IMR-90 (cell line): Measurements from ENCODE around the gene AAK1. TPM values are rescaled to one million over a fixed set of nuclear protein-coding genes. Genes with fewer than 3 reads are reported as not detected.

Experiments
- ATAC-seq: fragments of 200-7000 bp; cut with Tn5 transposase; 2 replicates; pipeline ENCODE4 v1.9.1; 2020; ENCODE audit warnings: low read depth, mild to moderate bottlenecking, moderate library complexity
- BruUV-seq: library from RNA; stranded (reverse); fragments of 400-500 nt; replicated peaks from 2 replicates; lab custom pipeline; 2021; lab: Mats Ljungman, UMichigan
- CTCF ChIA-PET: fragments of 300-600 bp; formaldehyde crosslinking; extraction: SDS; loops from one replicate; lab custom pipeline; 2021; ENCODE audit warnings: antibody characterized with exemption; lab: Yijun Ruan, JAX
- POLR2A ChIA-PET: fragments of 300-600 bp; sonication (Branson Sonifier 250); formaldehyde crosslinking; loops from one replicate; lab custom pipeline; 2022; ENCODE audit warnings: antibody characterized with exemption; ENCODE audit not compliant: unreplicated experiment; lab: Charles Lee
- DNase-seq: peaks from one replicate; pipeline ENCODE4 v3.0.0; 2013
- H2AFZ ChIP-seq: replicated peaks from 2 replicates; pipeline ENCODE3; 2013; ENCODE audit warnings: low read length, mild to moderate bottlenecking; ENCODE audit not compliant: poor library complexity
- H2AK5ac ChIP-seq: 2 replicates; pipeline ENCODE4 v1.6.1; 2013; ENCODE audit warnings: low read depth, low read length, inconsistent platforms
- H2AK9ac ChIP-seq: replicated peaks from 2 replicates; pipeline ENCODE3; 2013; ENCODE audit warnings: mild to moderate bottlenecking, low read depth, low read length, moderate library complexity; ENCODE audit not compliant: poor library complexity
- H2BK120ac ChIP-seq: 2 replicates; pipeline ENCODE4 v1.6.1; 2013; ENCODE audit warnings: low read depth, low read length, inconsistent platforms
- H2BK15ac ChIP-seq: 3 replicates; pipeline ENCODE4 v1.6.1; 2013; ENCODE audit warnings: low read depth, low read length, inconsistent platforms
- H2BK20ac ChIP-seq: 2 replicates; pipeline ENCODE4 v1.6.1; 2013; ENCODE audit warnings: low read depth, mild to moderate bottlenecking, inconsistent platforms, low read length, moderate library complexity
- H2BK5ac ChIP-seq: 2 replicates; pipeline ENCODE4 v1.6.1; 2013; ENCODE audit warnings: mild to moderate bottlenecking, low read depth, low read length, inconsistent platforms; ENCODE audit not compliant: poor library complexity, severe bottlenecking
- H3K14ac ChIP-seq: replicated peaks from 2 replicates; pipeline ENCODE4 v1.6.1; 2013; ENCODE audit warnings: low read depth, low read length, inconsistent platforms
- H3K18ac ChIP-seq: 2 replicates; pipeline ENCODE4 v1.6.1; 2013; ENCODE audit warnings: low read depth, low read length, control low read depth
- H3K23ac ChIP-seq: 2 replicates; pipeline ENCODE4 v1.6.1; 2013; ENCODE audit warnings: low read depth, low read length, inconsistent platforms
- H3K27ac ChIP-seq: 2 replicates; pipeline ENCODE4 v1.5.1; 2013; ENCODE audit warnings: mild to moderate bottlenecking, control low read depth, low read length; ENCODE audit not compliant: insufficient read depth
- H3K27me3 ChIP-seq: 2 replicates; pipeline ENCODE4 v1.6.1; 2013; ENCODE audit warnings: low read length; ENCODE audit not compliant: control insufficient read depth, insufficient read depth
- H3K36me3 ChIP-seq: 2 replicates; pipeline ENCODE4 v1.6.1; 2013; ENCODE audit warnings: low read length, mixed read lengths; ENCODE audit not compliant: control insufficient read depth, insufficient read depth
- H3K4ac ChIP-seq: 2 replicates; pipeline ENCODE4 v1.6.1; 2013; ENCODE audit warnings: low read depth, low read length, inconsistent platforms
- H3K4me1 ChIP-seq: 2 replicates; pipeline ENCODE4 v1.6.1; 2013; ENCODE audit warnings: low read length, mixed read lengths; ENCODE audit not compliant: control insufficient read depth, insufficient read depth
- H3K4me2 ChIP-seq: 2 replicates; pipeline ENCODE4 v1.6.1; 2013; ENCODE audit warnings: low read depth, mild to moderate bottlenecking, control low read depth, low read length, moderate library complexity
- H3K4me3 ChIP-seq: 2 replicates; pipeline ENCODE4 v1.5.1; 2013; ENCODE audit warnings: low read depth, mild to moderate bottlenecking, control low read depth, low read length, moderate library complexity; ENCODE audit not compliant: insufficient read depth
- H3K56ac ChIP-seq: 2 replicates; pipeline ENCODE4 v1.6.1; 2013; ENCODE audit warnings: low read length, inconsistent platforms; ENCODE audit not compliant: insufficient read depth; ENCODE audit errors: extremely low read depth
- H3K79me1 ChIP-seq, 2 experiments: 2 replicates each; pipeline ENCODE4 v1.6.1; 2013; ENCODE audit warnings: low read length in 2 of 2, inconsistent platforms in 1 of 2, low read depth in 1 of 2
- H3K9ac ChIP-seq: 2 replicates; pipeline ENCODE4 v1.6.1; 2013; ENCODE audit warnings: low read depth, low read length, control low read depth
- H3K9me1 ChIP-seq: 2 replicates; pipeline ENCODE4 v1.6.1; 2013; ENCODE audit warnings: low read length, inconsistent platforms; ENCODE audit not compliant: insufficient read depth
- H3K9me3 ChIP-seq: 2 replicates; pipeline ENCODE4 v1.6.1; 2013; ENCODE audit warnings: low read length; ENCODE audit not compliant: control insufficient read depth, insufficient read depth
- H4K20me1 ChIP-seq: 2 replicates; pipeline ENCODE4 v1.6.1; 2013; ENCODE audit warnings: low read length, inconsistent platforms; ENCODE audit not compliant: insufficient read depth
- H4K5ac ChIP-seq: 2 replicates; pipeline ENCODE4 v1.6.1; 2013; ENCODE audit warnings: mild to moderate bottlenecking, low read depth, low read length, control low read depth
- H4K8ac ChIP-seq, 2 experiments: 2 replicates each; pipeline ENCODE4 v1.6.1; 2013; ENCODE audit warnings: low read depth in 2 of 2, low read length in 2 of 2, control low read depth in 1 of 2, inconsistent platforms in 1 of 2
- H4K91ac ChIP-seq: 2 replicates; pipeline ENCODE4 v1.6.1; 2013; ENCODE audit warnings: low read depth, low read length, inconsistent platforms; ENCODE audit not compliant: insufficient read depth
- BHLHE40 ChIP-seq: fragments of 150-350 bp; IDR thresholded peaks from 2 replicates; pipeline ENCODE4 v1.6.1; 2016; ENCODE audit warnings: mild to moderate bottlenecking, low read depth, low read length
- CEBPB ChIP-seq: IDR thresholded peaks from 2 replicates; pipeline ENCODE4 v1.6.1; 2012; ENCODE audit warnings: low read depth, low read length, improper control_type of control experiment
- CHD1 ChIP-seq: IDR thresholded peaks from 2 replicates; pipeline ENCODE4 v1.6.1; 2012; ENCODE audit warnings: low read depth, low read length, improper control_type of control experiment
- FOS ChIP-seq: fragments of 150-350 bp; IDR thresholded peaks from 2 replicates; pipeline ENCODE4 v1.6.1; 2016; ENCODE audit warnings: low read depth, low read length
- MAFK ChIP-seq: IDR thresholded peaks from 2 replicates; pipeline ENCODE4 v1.6.1; 2012; ENCODE audit warnings: low read depth, low read length, improper control_type of control experiment
- MAZ ChIP-seq: IDR thresholded peaks from 2 replicates; pipeline ENCODE4 v1.6.1; 2012; ENCODE audit warnings: low read depth, mild to moderate bottlenecking, low read length, improper control_type of control experiment, moderate library complexity, borderline replicate concordance
- MXI1 ChIP-seq: IDR thresholded peaks from 2 replicates; pipeline ENCODE4 v1.6.1; 2012; ENCODE audit warnings: low read depth, mild to moderate bottlenecking, low read length, moderate library complexity, borderline replicate concordance
- NFE2L2 ChIP-seq: fragments of 150-350 bp; IDR thresholded peaks from 2 replicates; pipeline ENCODE4 v1.6.1; 2016; ENCODE audit warnings: low read depth, mild to moderate bottlenecking, low read length
- POLR2A ChIP-seq: IDR thresholded peaks from 2 replicates; pipeline ENCODE4 v1.6.1; 2012; ENCODE audit warnings: mild to moderate bottlenecking, low read depth, low read length
- RAD21 ChIP-seq: IDR thresholded peaks from 2 replicates; pipeline ENCODE4 v1.6.1; 2012; ENCODE audit warnings: low read length, improper control_type of control experiment
- RCOR1 ChIP-seq: IDR thresholded peaks from 2 replicates; pipeline ENCODE4 v1.6.1; 2012; ENCODE audit warnings: mild to moderate bottlenecking, low read length, improper control_type of control experiment; ENCODE audit not compliant: insufficient replicate concordance
- RFX5 ChIP-seq: IDR thresholded peaks from 2 replicates; pipeline ENCODE4 v1.8.0; 2012; ENCODE audit warnings: low read depth, mild to moderate bottlenecking, low read length, moderate library complexity
- SMC3 ChIP-seq: fragments of 150-350 bp; IDR thresholded peaks from 2 replicates; pipeline ENCODE4 v1.6.1; 2016; ENCODE audit warnings: low read depth, mild to moderate bottlenecking, antibody characterized with exemption, low read length, moderate library complexity
- USF2 ChIP-seq: fragments of 150-350 bp; IDR thresholded peaks from 2 replicates; pipeline ENCODE4 v1.6.1; 2017; ENCODE audit warnings: mild to moderate bottlenecking, antibody characterized with exemption, low read length, low read depth
- WGBS, 2 experiments: methylation state at CpG; one replicate each; pipeline versions ENCODE4 v1.1.5 to v1.1.7; 2013; ENCODE audit warnings: missing lambda C conversion rate in 2 of 2; ENCODE audit not compliant: insufficient read length in 1 of 2; ENCODE audit errors: extremely low coverage in 2 of 2; 5-methylcytosine and 5-hydroxymethylcytosine counted together
- dilution Hi-C: fragments of 300-500 bp; cut with HindIII; formaldehyde crosslinking; loops from one replicate; pipeline ENCODE4 v1.14.3; 2018; ENCODE audit warnings: low sequenced_read_pairs; ENCODE audit not compliant: unreplicated experiment
- in situ Hi-C: fragments of 300-500 bp; cut with MboI; formaldehyde crosslinking; loops from 3 replicates; pipeline ENCODE4 v1.14.3; 2019; ENCODE audit warnings: low sequenced_read_pairs, inconsistent platforms, mixed read lengths
- intact Hi-C: fragments of 100-400 bp; cut with micrococcal nuclease; formaldehyde crosslinking; loops from 2 replicates; pipeline ENCODE4 v1.10.0; 2022
- polyA plus RNA-seq, 3 experiments: library from polyadenylated mRNA; depleted of rRNA; stranded (reverse); fragments of >200 nt; gene quantifications; 2 replicates each; pipeline ENCODE4 v1.2.3, GENCODE V29; 2012; ENCODE audit warnings: low replicate concordance in 1 of 3
- total RNA-seq: library from RNA; depleted of rRNA; stranded (reverse); fragments of >200 nt; gene quantifications from 2 replicates; pipeline ENCODE4 v1.2.3, GENCODE V29; 2012
- TF ChIP-seq, protein P1 (sequence below): fragments of 150-350 bp; IDR thresholded peaks from 2 replicates; pipeline ENCODE4 v1.6.1; 2016; ENCODE audit warnings: low read depth, mild to moderate bottlenecking, low read length, moderate library complexity, borderline replicate concordance
- TF ChIP-seq, protein P2 (sequence below): conservative IDR thresholded peaks from 2 replicates; pipeline ENCODE4 v1.5.1; 2012; ENCODE audit warnings: mild to moderate bottlenecking, low read depth, low read length, improper control_type of control experiment

The AAK1 gene
- total and polyA plus RNA-seq, 2 of the 4 experiments (the other 2 are of a cell fraction), result 21.9 to 26.5 TPM

GRCh38 chr2:69601179-69601612 lies 42.3 kb downstream of the AAK1 start:
- Histone ChIP-seq H3K4me1 (peaks cover 13% of the 10 kb centered on the region), H2AFZ (no peak overlapping the region), H4K8ac (no peak overlapping the region), H3K9me1 (peaks cover 18% of the 10 kb centered on the region), H3K56ac (no peak overlapping the region), H3K4me2 (peak overlapping the region; percentile 16; the same call in 1 of the 2 replicates), H4K91ac (no peak overlapping the region), H2AK9ac (no peak overlapping the region), H3K23ac (no peak overlapping the region), H4K5ac (no peak overlapping the region), H3K14ac (no peak overlapping the region), H4K20me1 (peaks cover 56% of the 10 kb centered on the region), H3K79me1 (peaks cover 51 to 87% of the 10 kb centered on the region in 2 experiments), H3K27me3 (no peaks in the 10 kb centered on the region), H3K27ac (peak overlapping the region; percentile 11; the same call in 1 of the 2 replicates), H2BK20ac (no peak overlapping the region), H2BK120ac (no peak overlapping the region), H2BK5ac (peak overlapping the region; percentile 59), H3K9me3 (no peaks in the 10 kb centered on the region), H3K4me3 (no peak overlapping the region), H3K36me3 (peaks cover 3% of the 10 kb centered on the region; the same call in 1 of the 2 replicates), H3K18ac (no peak overlapping the region), H2AK5ac (no peak overlapping the region), H3K9ac (no peak overlapping the region), H3K4ac (no peak overlapping the region), H2BK15ac (no peak overlapping the region)
- TF ChIP-seq FOS (peak; percentile 97), RFX5 (no peak), RCOR1 (peak; percentile 64), RAD21 (no peak), MAFK (no peak), USF2 (no peak), SMC3 (no peak), POLR2A (no peak), MXI1 (no peak), MAZ (no peak), CEBPB (peak; percentile 69), CHD1 (no peak), BHLHE40 (peak; percentile 57), NFE2L2 (no peak; the same call in 1 of the 2 replicates)
- TF ChIP-seq, protein P1, sequence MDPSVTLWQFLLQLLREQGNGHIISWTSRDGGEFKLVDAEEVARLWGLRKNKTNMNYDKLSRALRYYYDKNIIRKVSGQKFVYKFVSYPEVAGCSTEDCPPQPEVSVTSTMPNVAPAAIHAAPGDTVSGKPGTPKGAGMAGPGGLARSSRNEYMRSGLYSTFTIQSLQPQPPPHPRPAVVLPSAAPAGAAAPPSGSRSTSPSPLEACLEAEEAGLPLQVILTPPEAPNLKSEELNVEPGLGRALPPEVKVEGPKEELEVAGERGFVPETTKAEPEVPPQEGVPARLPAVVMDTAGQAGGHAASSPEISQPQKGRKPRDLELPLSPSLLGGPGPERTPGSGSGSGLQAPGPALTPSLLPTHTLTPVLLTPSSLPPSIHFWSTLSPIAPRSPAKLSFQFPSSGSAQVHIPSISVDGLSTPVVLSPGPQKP, result no peak
- TF ChIP-seq, protein P2, sequence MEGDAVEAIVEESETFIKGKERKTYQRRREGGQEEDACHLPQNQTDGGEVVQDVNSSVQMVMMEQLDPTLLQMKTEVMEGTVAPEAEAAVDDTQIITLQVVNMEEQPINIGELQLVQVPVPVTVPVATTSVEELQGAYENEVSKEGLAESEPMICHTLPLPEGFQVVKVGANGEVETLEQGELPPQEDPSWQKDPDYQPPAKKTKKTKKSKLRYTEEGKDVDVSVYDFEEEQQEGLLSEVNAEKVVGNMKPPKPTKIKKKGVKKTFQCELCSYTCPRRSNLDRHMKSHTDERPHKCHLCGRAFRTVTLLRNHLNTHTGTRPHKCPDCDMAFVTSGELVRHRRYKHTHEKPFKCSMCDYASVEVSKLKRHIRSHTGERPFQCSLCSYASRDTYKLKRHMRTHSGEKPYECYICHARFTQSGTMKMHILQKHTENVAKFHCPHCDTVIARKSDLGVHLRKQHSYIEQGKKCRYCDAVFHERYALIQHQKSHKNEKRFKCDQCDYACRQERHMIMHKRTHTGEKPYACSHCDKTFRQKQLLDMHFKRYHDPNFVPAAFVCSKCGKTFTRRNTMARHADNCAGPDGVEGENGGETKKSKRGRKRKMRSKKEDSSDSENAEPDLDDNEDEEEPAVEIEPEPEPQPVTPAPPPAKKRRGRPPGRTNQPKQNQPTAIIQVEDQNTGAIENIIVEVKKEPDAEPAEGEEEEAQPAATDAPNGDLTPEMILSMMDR, result no peak
- BruUV-seq, result no TSS peak
- in situ Hi-C loops, result no loop called here
- POLR2A ChIA-PET, result no interaction called here
- ATAC-seq (peak; percentile 98), DNase-seq (peak; percentile 97)
- intact Hi-C loops, result no loop called here
- CTCF ChIA-PET, result no interaction called here
- WGBS, 2 experiments, result 0% methylated on average over 1 of the region's 2 CpGs; no CpG with 5 or more reads in 1 of the 2 experiments
- dilution Hi-C loops, result no loop called here
